ENCODE measurements around the gene NALCN.

NALCN gene

DNA sequence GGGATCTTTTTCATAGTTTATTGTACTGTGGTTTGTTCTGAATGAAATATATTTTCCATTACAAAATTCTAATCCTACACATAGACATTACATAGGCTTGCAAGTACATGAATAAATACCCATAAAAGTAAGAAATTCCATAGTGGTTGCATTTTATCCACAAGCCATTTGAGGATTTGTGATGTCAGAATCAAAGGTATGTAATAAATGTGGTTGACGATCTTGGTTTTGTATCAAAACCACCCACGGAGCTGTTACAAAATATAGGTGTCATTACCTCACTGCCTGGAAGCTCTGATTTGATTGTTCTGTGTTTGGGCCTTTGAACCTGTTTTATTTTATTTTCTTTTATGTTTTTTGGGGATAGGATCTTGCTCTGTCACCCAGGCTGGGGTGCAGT is 125.1 kb downstream of the NALCN start:
- DNase-seq (ENCODE audit: low read depth): peak; percentile 70

- peak; percentile 88 for DNase-seq (ENCODE audit: low read depth)
These were observed 126.5 kb downstream of the NALCN start for GRCh38 chr13:101289764-101290163.

- DNase-seq (ENCODE audit: low read depth): no peak
These were observed 132.5 kb downstream of the NALCN start for GRCh38 chr13:101283782-101284181.

DNA sequence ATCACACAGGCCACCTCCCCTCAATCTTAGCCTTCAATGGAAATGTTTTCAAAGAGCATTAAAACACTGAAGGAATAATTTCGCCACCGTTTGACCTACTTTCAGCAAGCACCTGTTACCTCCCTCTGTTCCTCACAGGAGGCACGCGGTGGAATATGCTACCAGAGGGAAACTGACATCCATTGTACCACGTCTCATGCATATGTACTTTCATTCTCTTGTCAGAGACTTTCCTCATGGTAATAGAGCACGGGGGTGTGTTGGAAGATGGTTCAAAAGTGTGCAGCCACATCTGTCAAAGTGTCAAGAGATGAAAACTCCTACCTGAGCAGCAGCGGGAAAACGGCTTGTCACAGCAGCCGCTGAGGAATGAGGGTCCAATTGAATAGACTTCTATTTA is 143.4 kb downstream of the NALCN start:
- DNase-seq (ENCODE audit: low read depth): no peak

GRCh38 chr13:101271681-101272245 is 144.5 kb downstream of the NALCN start:
- DNase-seq (ENCODE audit: low read depth): no peak

DNA sequence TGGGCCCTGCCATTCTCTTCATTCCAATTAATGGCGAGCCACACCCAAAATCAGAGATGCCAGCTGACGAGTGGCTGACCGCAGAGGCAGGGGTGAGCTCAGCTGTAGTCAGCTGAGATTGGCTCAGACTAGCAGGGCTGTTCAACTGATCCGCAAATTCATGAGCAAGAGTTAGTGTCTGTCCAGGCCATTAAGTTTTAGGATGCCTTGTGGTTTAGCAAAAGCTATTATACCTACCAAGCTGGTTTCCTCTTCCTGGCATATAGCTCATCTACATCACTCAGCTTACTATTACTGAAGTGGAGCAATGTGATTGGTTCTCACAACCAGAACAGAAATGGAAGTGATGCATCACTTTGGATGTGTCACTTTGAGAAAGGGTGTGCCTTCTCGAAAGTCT is 148.7 kb downstream of the NALCN start:
- no peak for DNase-seq (ENCODE audit: low read depth)

- peak; percentile 67 for DNase-seq (ENCODE audit: low read depth)
These were observed 150.4 kb downstream of the NALCN start for GRCh38 chr13:101265934-101266333.

DNA sequence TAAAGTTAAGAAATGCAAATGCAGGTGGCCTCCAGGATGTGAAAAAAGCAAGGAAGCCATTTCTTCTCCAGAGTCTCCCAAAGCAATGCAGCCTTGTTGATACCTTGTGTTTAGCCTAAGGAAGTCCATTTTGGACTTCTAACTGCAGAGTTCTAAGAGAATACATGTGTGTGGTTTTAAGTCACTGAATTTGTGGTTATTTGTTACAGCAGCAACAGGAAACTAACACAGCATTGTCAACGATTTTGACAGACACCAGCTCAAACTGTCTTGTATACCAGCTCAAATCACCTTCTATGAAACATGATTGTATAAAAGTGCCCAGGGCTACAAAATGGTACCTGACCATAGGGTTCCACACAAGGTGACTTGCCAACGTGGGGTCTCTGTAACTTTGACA is 151.4 kb downstream of the NALCN start:
- no peak for DNase-seq (ENCODE audit: low read depth)

DNA sequence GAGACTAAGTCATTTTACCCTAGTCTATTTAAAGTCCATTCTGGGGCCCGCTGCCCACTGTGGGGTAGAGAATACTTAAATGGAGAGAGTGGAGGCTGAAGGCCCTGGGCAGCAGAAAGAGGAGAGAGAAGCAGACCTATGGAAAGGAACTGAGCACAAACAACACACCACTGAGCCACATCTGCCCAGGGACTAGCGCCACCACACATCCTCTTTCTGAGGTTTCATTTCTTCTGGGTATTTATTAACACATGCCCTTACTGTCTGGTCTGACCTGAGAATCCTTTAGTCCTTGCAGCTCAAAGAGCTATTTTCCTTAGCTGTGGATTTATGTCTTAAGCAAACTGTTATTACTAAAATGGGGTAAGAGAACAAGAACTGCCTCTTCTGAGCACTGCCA is 154.0 kb downstream of the NALCN start:
- DNase-seq (ENCODE audit: low read depth): no peak

DNA sequence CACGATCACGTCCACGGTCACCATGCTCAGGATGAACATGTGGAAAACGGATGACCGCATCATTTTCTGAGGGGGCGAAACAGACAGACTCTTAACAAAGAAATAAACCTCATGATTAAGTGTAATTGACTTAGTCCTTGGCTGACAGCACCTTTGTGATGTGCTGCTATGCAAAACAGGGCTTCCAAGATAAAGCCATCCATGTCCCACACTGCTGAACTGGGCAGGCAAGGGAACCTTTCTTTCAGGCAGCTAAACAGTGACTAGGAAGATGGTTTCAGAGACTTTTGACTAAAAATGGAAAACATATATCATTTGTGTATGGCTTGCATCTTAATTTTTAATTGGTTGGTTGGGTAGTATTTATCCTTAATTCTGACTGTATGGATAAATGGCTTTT is 157.8 kb downstream of the NALCN start:
- no peak for DNase-seq (ENCODE audit: low read depth)

GRCh38 chr13:101258071-101258470 is 158.2 kb downstream of the NALCN start:
- peak; percentile 89 for DNase-seq (ENCODE audit: low read depth)

DNA sequence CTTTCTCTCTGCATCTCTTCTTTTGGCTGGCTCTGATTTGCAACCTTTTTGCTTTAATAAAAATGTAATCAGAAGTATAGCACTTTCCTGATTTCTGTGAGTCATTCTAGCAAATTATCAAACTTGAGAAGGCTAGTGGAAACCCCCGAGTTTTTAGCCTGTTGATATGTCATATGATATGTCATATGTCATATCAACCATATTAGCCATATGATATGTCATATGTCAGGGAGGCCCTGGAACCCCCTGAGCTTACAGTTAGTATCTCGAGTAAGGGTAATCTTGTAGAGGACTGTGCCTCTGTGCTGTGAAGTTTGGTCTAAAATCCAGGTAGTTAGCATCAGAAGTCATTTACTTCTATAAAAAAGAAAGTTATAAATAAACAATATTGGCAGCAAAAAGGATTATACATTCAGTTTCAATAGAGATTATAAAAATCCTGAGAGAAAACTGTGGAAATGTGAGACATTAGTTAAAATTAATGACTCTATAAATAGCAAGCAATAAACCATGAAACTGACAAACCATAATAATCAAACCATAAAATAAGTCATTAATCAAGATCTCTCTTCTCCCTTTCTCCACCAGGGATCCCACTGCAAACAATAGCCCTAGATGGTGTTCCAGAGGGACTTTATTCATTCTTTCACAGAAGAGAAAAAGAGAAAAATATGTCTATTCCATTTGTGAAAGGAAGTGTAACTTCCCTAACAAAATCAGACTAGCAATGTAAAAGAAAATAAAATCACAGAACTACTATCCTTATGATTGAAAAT is 167.4 kb downstream of the NALCN start:
- no peak for DNase-seq (ENCODE audit: low read depth)

- peak; percentile 27 for DNase-seq (ENCODE audit: low read depth)
These were observed 173.6 kb downstream of the NALCN start for GRCh38 chr13:101242720-101243119.

DNA sequence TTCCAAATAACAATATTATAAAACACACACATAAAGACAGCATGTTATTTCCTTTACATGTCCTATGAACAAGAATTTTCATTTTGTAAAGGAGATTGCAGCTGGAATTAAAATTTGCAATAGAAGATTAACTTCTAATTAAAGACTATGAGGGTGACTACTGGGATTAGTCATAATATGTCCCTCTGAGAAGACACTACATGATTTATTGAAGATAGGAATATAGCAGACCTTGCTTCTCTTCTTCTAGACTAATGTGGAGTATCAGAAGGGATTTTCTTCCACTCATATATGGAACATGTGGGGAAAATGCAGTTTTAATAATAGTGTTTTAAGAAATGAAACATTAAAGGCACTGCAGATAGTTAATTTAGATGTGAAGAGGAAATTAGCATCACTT is 177.8 kb downstream of the NALCN start:
- DNase-seq (ENCODE audit: low read depth): no peak

GRCh38 chr13:101231751-101232428 is 184.4 kb downstream of the NALCN start:
- peak; percentile 71 for DNase-seq (ENCODE audit: low read depth)

- DNase-seq (ENCODE audit: low read depth): peak; percentile 34
These were observed 185.9 kb downstream of the NALCN start for GRCh38 chr13:101230271-101230890.

GRCh38 chr13:101219609-101220265 is 196.6 kb downstream of the NALCN start:
- no peak for DNase-seq (ENCODE audit: low read depth)

DNA sequence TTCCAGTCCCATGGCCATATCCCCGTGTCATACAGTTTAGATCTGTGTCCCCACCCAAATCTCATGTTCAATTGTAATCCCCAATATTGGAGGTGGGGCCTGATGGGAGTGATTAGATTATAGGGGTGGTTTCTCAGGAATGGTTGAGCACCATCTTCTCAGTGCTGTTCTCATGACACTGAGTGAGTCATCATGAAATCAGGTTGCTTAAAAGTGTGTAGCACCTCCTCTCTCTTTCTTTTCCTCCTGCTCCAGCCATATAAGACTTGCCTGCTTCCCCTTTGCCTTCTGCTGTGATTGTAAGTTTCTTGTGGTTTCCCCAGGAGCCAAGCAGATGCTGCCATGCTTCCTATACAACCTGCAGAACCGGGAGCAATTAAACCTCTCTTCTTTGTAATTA is 197.8 kb downstream of the NALCN start:
- peak; percentile 42 for DNase-seq (ENCODE audit: low read depth)

DNA sequence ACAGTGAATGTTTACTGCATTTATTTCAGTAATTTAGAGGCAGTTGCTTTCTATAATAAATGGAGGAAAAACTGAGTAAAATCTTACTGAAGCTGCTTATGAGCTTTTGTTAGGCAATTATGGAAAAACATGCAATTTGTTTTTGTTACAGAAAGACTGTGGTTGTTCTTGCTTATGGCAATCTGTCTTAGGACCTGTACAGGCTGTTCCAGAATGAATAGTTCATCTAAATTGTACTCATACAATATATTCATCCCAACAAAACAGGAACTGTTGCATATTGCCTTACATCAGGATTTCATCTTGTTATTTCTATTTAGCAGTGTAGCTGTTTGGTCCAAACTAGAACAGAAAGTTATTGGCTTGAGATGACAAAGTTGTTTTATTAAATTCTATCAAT is 199.2 kb downstream of the NALCN start:
- peak; percentile 42 for DNase-seq (ENCODE audit: low read depth)

DNA sequence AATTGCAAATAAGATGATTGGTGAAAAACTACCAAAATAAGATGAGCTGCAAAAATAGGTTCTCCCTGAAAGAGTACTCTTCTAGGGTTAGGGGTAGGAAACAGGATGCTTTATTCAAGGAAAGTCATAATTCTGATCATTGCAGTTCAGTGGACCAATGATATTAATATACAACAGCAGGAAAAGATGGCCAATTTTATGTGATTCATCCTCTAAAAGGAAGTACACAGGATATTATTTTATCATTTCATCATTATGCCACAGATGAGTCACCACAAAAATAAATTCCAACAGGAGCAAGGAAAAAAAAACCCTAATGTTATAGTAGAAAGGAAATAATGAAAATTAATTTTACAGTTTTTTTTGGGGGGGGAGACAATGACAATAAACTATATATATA is 205.0 kb downstream of the NALCN start:
- peak; percentile 73 for DNase-seq (ENCODE audit: low read depth)

- DNase-seq (ENCODE audit: low read depth): peak; percentile 15
These were observed 205.5 kb downstream of the NALCN start for GRCh38 chr13:101210774-101211173.

DNA sequence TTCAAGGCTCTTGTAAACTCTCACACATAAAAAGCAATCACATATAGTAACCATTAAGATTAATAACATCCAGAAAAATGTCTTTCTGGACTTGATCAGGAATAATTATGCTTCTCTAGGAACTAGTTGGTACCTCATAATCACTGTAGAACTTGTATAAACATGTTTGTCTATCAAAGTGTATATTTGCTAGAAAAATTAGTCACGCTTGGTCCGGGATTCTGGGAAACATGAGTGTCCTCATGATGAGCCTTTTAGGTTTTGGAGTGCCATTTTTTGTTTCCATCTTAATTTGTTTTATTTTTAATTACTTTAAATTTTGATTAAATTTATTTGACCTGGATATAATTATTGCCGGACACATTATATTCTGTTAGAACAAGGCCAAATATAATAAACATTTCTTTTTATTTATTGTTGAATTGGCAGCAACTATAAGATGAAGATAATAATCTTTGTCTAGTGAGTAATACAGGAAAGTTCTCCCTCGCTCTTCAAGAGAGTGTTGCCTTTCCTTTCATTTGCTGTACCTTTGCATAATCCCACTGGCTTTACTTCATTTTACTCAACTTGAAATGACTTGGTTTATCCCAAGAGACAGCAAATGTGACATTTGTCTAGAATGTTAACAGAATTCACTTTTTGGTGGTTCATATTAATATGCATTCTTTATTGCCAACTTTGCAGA is 207.0 kb downstream of the NALCN start:
- peak; percentile 27 for DNase-seq (ENCODE audit: low read depth)

Measured in iris pigment epithelial cell (primary cell).